ENCODE measurements around the gene CDC20B.

CDC20B gene

GRCh38 chr5:55172937-55173686 is at the start of gene CDC20B:
CDC20B (minus strand) TSS chr5:55173177; CDS start chr5:55173000, 177 bp downstream.
- peak; percentile 63 for DNase-seq (ENCODE audit: low spot score)

- DNase-seq (ENCODE audit: low spot score) = no peak
These were observed 49.4 kb upstream of the CDC20B start for GRCh38 chr5:55222092-55222984.

GRCh38 chr5:55220433-55221185 is 47.6 kb upstream of the CDC20B start:
- no peak for DNase-seq (ENCODE audit: low spot score)

GRCh38 chr5:55219770-55220169 is 46.8 kb upstream of the CDC20B start:
- no peak for DNase-seq (ENCODE audit: low spot score)

GRCh38 chr5:55218967-55219366 is 46.0 kb upstream of the CDC20B start:
- no peak for DNase-seq (ENCODE audit: low spot score)

- DNase-seq (ENCODE audit: low spot score) = no peak
These were observed 38.4 kb upstream of the CDC20B start for GRCh38 chr5:55211184-55211874.

- DNase-seq (ENCODE audit: low spot score) = no peak
These were observed 32.0 kb upstream of the CDC20B start for GRCh38 chr5:55205001-55205400.

GRCh38 chr5:55191165-55191564 is 18.2 kb upstream of the CDC20B start:
- DNase-seq (ENCODE audit: low spot score) = no peak

GRCh38 chr5:55188656-55189540 is 15.9 kb upstream of the CDC20B start:
- no peak for DNase-seq (ENCODE audit: low spot score)

GRCh38 chr5:55187370-55187769 is 14.4 kb upstream of the CDC20B start:
- DNase-seq (ENCODE audit: low spot score) = no peak

- no peak for DNase-seq (ENCODE audit: low spot score)
These were observed 7.0 kb upstream of the CDC20B start for GRCh38 chr5:55180016-55180415.

- DNase-seq (ENCODE audit: low spot score) = no peak
These were observed 4.1 kb upstream of the CDC20B start for GRCh38 chr5:55177078-55177477.

- DNase-seq (ENCODE audit: low spot score) = peak; percentile 9
These were observed 3.3 kb upstream of the CDC20B start for GRCh38 chr5:55176176-55176818.

- no peak for DNase-seq (ENCODE audit: low spot score)
These were observed 2.8 kb upstream of the CDC20B start for GRCh38 chr5:55175781-55176175.

GRCh38 chr5:55173687-55174230 is 782 bp upstream of the CDC20B start:
- no peak for DNase-seq (ENCODE audit: low spot score)

- peak; percentile 85 for DNase-seq (ENCODE audit: low spot score)
These were observed 702 bp downstream of the CDC20B start for GRCh38 chr5:55172051-55172899.

GRCh38 chr5:55171471-55171870 is 1.5 kb downstream of the CDC20B start:
- DNase-seq (ENCODE audit: low spot score) = no peak

GRCh38 chr5:55162666-55163065 is 10.3 kb downstream of the CDC20B start:
- DNase-seq (ENCODE audit: low spot score) = no peak
